HEK293 (cell line): ENCODE data around the gene ANKRD23.

ENCODE experiments used
- CTCF ChIA-PET: fragments of 350-600 bp; formaldehyde crosslinking; extraction: SDS; loops from one replicate; lab custom pipeline; 2021; ENCODE audit warnings: antibody characterized with exemption; lab: Yijun Ruan, JAX
- POLR2A ChIA-PET: fragments of 300-600 bp; formaldehyde crosslinking; extraction: SDS; loops from one replicate; lab custom pipeline; 2020; ENCODE audit warnings: antibody characterized with exemption, inconsistent platforms; lab: Yijun Ruan, JAX
- H3K27ac ChIP-seq: fragments of 200-500 bp; sonication (Bioruptor generic); 2 replicates; pipeline ENCODE4 v1.5.1; 2014; ENCODE audit warnings: low read depth, low read length, control low read depth, inconsistent platforms; ENCODE audit errors: extremely low read depth
- H3K36me3 ChIP-seq, 2 experiments: fragments of 200-500 bp in 1 of 2; sonication (Bioruptor generic) in 1 of 2; 1 replicate in 1 of 2; 2 replicates in 1 of 2; pipeline ENCODE4 v1.5.1; 2014 to 2017; ENCODE audit warnings: inconsistent platforms in 2 of 2, low read length in 2 of 2; ENCODE audit not compliant: control insufficient read depth in 2 of 2, insufficient read depth in 1 of 2
- H3K4me1 ChIP-seq: fragments of 200-500 bp; sonication (Bioruptor generic); 2 replicates; pipeline ENCODE4 v1.5.1; 2014; ENCODE audit warnings: mild to moderate bottlenecking, low read length, inconsistent platforms; ENCODE audit not compliant: control insufficient read depth, insufficient read depth
- H3K4me3 ChIP-seq: 2 replicates; pipeline ENCODE4 v1.5.1; 2011; ENCODE audit warnings: low read depth, mild to moderate bottlenecking, control low read depth, low read length, moderate library complexity
- H3K9me3 ChIP-seq: fragments of 200-500 bp; sonication (Bioruptor generic); 2 replicates; pipeline ENCODE4 v1.5.1; 2014; ENCODE audit warnings: low read depth, low read length, inconsistent platforms; ENCODE audit not compliant: control insufficient read depth, insufficient read depth
- EGR2 ChIP-seq: fragments of 450-650 bp; formaldehyde crosslinking; IDR thresholded peaks from 2 replicates; pipeline ENCODE4 v1.5.1; 2016; ENCODE audit warnings: low read depth, missing biosample characterization, missing genetic modification characterization
- KLF1 ChIP-seq: fragments of 450-650 bp; formaldehyde crosslinking; IDR thresholded peaks from 2 replicates; pipeline ENCODE4 v1.5.1; 2016; ENCODE audit warnings: missing biosample characterization, missing genetic modification characterization
- OSR2 ChIP-seq: fragments of 450-650 bp; formaldehyde crosslinking; IDR thresholded peaks from 2 replicates; pipeline ENCODE4 v1.5.1; 2016; ENCODE audit warnings: missing biosample characterization, missing genetic modification characterization
- PBX3 ChIP-seq: sonication (generic); formaldehyde crosslinking; IDR thresholded peaks from 2 replicates; pipeline ENCODE4 v1.8.1; 2022; ENCODE audit warnings: mild to moderate bottlenecking, moderate library complexity, missing genetic modification reagents
- SCRT2 ChIP-seq: fragments of 450-650 bp; formaldehyde crosslinking; IDR thresholded peaks from 2 replicates; pipeline ENCODE4 v1.5.1; 2016; ENCODE audit warnings: missing biosample characterization, missing genetic modification characterization
- SP2 ChIP-seq: fragments of 450-650 bp; formaldehyde crosslinking; IDR thresholded peaks from 2 replicates; pipeline ENCODE4 v1.5.1; 2016; ENCODE audit warnings: missing biosample characterization, missing genetic modification characterization
- ZBTB17 ChIP-seq: fragments of 450-650 bp; formaldehyde crosslinking; IDR thresholded peaks from 2 replicates; pipeline ENCODE4 v1.5.1; 2016; ENCODE audit warnings: missing biosample characterization, missing genetic modification characterization
- ZBTB21 ChIP-seq: fragments of 450-650 bp; formaldehyde crosslinking; IDR thresholded peaks from 2 replicates; pipeline ENCODE4 v1.5.1; 2017; ENCODE audit warnings: missing biosample characterization, missing genetic modification characterization
- ZBTB48 ChIP-seq: fragments of 450-650 bp; formaldehyde crosslinking; IDR thresholded peaks from 2 replicates; pipeline ENCODE4 v1.5.1; 2016; ENCODE audit warnings: missing biosample characterization, missing genetic modification characterization
- ZFHX2 ChIP-seq: fragments of 450-650 bp; formaldehyde crosslinking; conservative IDR thresholded peaks from 2 replicates; pipeline ENCODE4 v1.5.1; 2016; ENCODE audit warnings: missing biosample characterization, missing genetic modification characterization
- ZFP41 ChIP-seq: fragments of 450-650 bp; formaldehyde crosslinking; IDR thresholded peaks from 2 replicates; pipeline ENCODE4 v1.5.1; 2016; ENCODE audit warnings: missing biosample characterization, missing genetic modification characterization, borderline replicate concordance
- ZFP69B ChIP-seq: fragments of 450-650 bp; formaldehyde crosslinking; IDR thresholded peaks from 2 replicates; pipeline ENCODE4 v1.5.1; 2016; ENCODE audit warnings: missing biosample characterization, missing genetic modification characterization
- ZNF121 ChIP-seq: fragments of 450-650 bp; formaldehyde crosslinking; IDR thresholded peaks from 2 replicates; pipeline ENCODE4 v1.5.1; 2016; ENCODE audit warnings: missing biosample characterization, missing genetic modification characterization
- ZNF146 ChIP-seq: fragments of 450-650 bp; formaldehyde crosslinking; IDR thresholded peaks from 2 replicates; pipeline ENCODE4 v1.5.1; 2016; ENCODE audit warnings: missing biosample characterization, missing genetic modification characterization
- ZNF16 ChIP-seq: fragments of 450-650 bp; formaldehyde crosslinking; IDR thresholded peaks from 2 replicates; pipeline ENCODE4 v1.5.1; 2016; ENCODE audit warnings: low read depth, missing biosample characterization, missing genetic modification characterization
- ZNF18 ChIP-seq: fragments of 450-650 bp; formaldehyde crosslinking; IDR thresholded peaks from 2 replicates; pipeline ENCODE4 v1.5.1; 2016; ENCODE audit warnings: missing biosample characterization, missing genetic modification characterization
- ZNF211 ChIP-seq: fragments of 450-650 bp; formaldehyde crosslinking; IDR thresholded peaks from 2 replicates; pipeline ENCODE4 v1.5.1; 2016; ENCODE audit warnings: low read depth, missing biosample characterization, missing genetic modification characterization
- ZNF223 ChIP-seq: fragments of 450-650 bp; formaldehyde crosslinking; IDR thresholded peaks from 2 replicates; pipeline ENCODE4 v1.5.1; 2016; ENCODE audit warnings: missing biosample characterization, missing genetic modification characterization
- ZNF266 ChIP-seq: fragments of 450-650 bp; formaldehyde crosslinking; IDR thresholded peaks from 2 replicates; pipeline ENCODE4 v1.5.1; 2016; ENCODE audit warnings: missing biosample characterization, missing genetic modification characterization, low read depth
- ZNF274 ChIP-seq, 2 experiments: fragments of 200-500 bp in 1 of 2; fragments of 450-650 bp in 1 of 2; sonication (Bioruptor generic) in 1 of 2; formaldehyde crosslinking in 1 of 2; IDR thresholded peaks; 2 replicates each; pipeline versions ENCODE4 v1.5.1 to v1.6.1; 2014 to 2016; ENCODE audit warnings: borderline replicate concordance in 1 of 2, inconsistent platforms in 1 of 2, low read length in 1 of 2, missing biosample characterization in 1 of 2, missing genetic modification characterization in 1 of 2
- ZNF292 ChIP-seq: fragments of 450-650 bp; formaldehyde crosslinking; IDR thresholded peaks from 2 replicates; pipeline ENCODE4 v1.5.1; 2016; ENCODE audit warnings: low read depth, missing biosample characterization, missing genetic modification characterization, borderline replicate concordance
- ZNF354C ChIP-seq: fragments of 450-650 bp; formaldehyde crosslinking; IDR thresholded peaks from 2 replicates; pipeline ENCODE4 v1.5.1; 2016; ENCODE audit warnings: missing biosample characterization, missing genetic modification characterization, low read depth, borderline replicate concordance
- ZNF394 ChIP-seq: fragments of 450-650 bp; formaldehyde crosslinking; IDR thresholded peaks from 2 replicates; pipeline ENCODE4 v1.5.1; 2016; ENCODE audit warnings: missing biosample characterization, missing genetic modification characterization, mild to moderate bottlenecking, moderate library complexity, borderline replicate concordance
- ZNF404 ChIP-seq: fragments of 450-650 bp; formaldehyde crosslinking; IDR thresholded peaks from 2 replicates; pipeline ENCODE4 v1.5.1; 2017; ENCODE audit warnings: missing biosample characterization, missing genetic modification characterization
- ZNF423 ChIP-seq: fragments of 450-650 bp; formaldehyde crosslinking; IDR thresholded peaks from 2 replicates; pipeline ENCODE4 v1.5.1; 2016; ENCODE audit warnings: missing biosample characterization, missing genetic modification characterization
- ZNF488 ChIP-seq: fragments of 450-650 bp; formaldehyde crosslinking; IDR thresholded peaks from 2 replicates; pipeline ENCODE4 v1.5.1; 2016; ENCODE audit warnings: missing biosample characterization, missing genetic modification characterization
- ZNF580 ChIP-seq: fragments of 450-650 bp; formaldehyde crosslinking; IDR thresholded peaks from 2 replicates; pipeline ENCODE4 v1.5.1; 2016; ENCODE audit warnings: missing biosample characterization, missing genetic modification characterization
- ZNF623 ChIP-seq: fragments of 450-650 bp; formaldehyde crosslinking; IDR thresholded peaks from 2 replicates; pipeline ENCODE4 v1.5.1; 2016; ENCODE audit warnings: missing biosample characterization, missing genetic modification characterization
- ZNF624 ChIP-seq: fragments of 450-650 bp; formaldehyde crosslinking; IDR thresholded peaks from 2 replicates; pipeline ENCODE4 v1.5.1; 2017; ENCODE audit warnings: missing biosample characterization, missing genetic modification characterization
- ZNF626 ChIP-seq: fragments of 450-650 bp; sonication (Bioruptor Pico); formaldehyde crosslinking; IDR thresholded peaks from 2 replicates; pipeline ENCODE4 v1.5.1; 2018; ENCODE audit warnings: missing biosample characterization, missing genetic modification characterization, inconsistent platforms
- ZNF629 ChIP-seq: fragments of 450-650 bp; formaldehyde crosslinking; IDR thresholded peaks from 2 replicates; pipeline ENCODE4 v1.5.1; 2017; ENCODE audit warnings: missing biosample characterization, missing genetic modification characterization
- ZNF664 ChIP-seq: fragments of 450-650 bp; formaldehyde crosslinking; IDR thresholded peaks from 2 replicates; pipeline ENCODE4 v1.5.1; 2016; ENCODE audit warnings: missing biosample characterization, missing genetic modification characterization
- ZNF843 ChIP-seq: fragments of 450-650 bp; formaldehyde crosslinking; IDR thresholded peaks from 2 replicates; pipeline ENCODE4 v1.5.1; 2016; ENCODE audit warnings: missing biosample characterization, missing genetic modification characterization
- ZSCAN30 ChIP-seq: fragments of 450-650 bp; IDR thresholded peaks from 2 replicates; pipeline ENCODE4 v1.5.1; 2018; ENCODE audit warnings: missing biosample characterization, mild to moderate bottlenecking, missing genetic modification characterization, moderate library complexity

ANKRD23 gene

GRCh38 chr2:96872591-96873349 lies 28.9 kb upstream of the ANKRD23 start (continued):
- no peak for TF ChIP-seq PBX3
- no peak for TF ChIP-seq ZBTB21 (tag by site-specific recombination)
- no peak for TF ChIP-seq ZNF394
- peak; percentile 58 for TF ChIP-seq ZNF121 (tag by site-specific recombination)
- no peak for TF ChIP-seq ZNF843 (tag by site-specific recombination)
- TF ChIP-seq SP2 (tag by site-specific recombination): 0 out of 2 replicates have a peak, but pooled peaks have one; percentile 8
- no peak for TF ChIP-seq ZNF274 (IDR thresholded peaks at IDR 0.05; ENCODE audit: low read length)
- TF ChIP-seq ZNF274 (tag by site-specific recombination; IDR thresholded peaks at IDR 0.05; ENCODE audit: borderline replicate concordance): no peak
- no peak for TF ChIP-seq ZNF423 (tag by site-specific recombination)

GRCh38 chr2:96870626-96871255 lies 26.9 kb upstream of the ANKRD23 start:
- CTCF ChIA-PET: interaction anchor here (0.6 to 2.9 kb wide), 4 partner anchors 13 to 80 kb away, joined by 3 to 9 read pairs (median 6); partner anchors contain the start of gene ANKRD39
- Histone ChIP-seq H3K36me3 (peaks cover 0 to 20% of the 10 kb centered on the region in 2 experiments; a peak in 1 of 3 replicates), H3K27ac (no peak overlapping the region), H3K4me3 (no peak overlapping the region), H3K4me1 (peaks cover 3% of the 10 kb centered on the region; the same call in 1 of the 2 replicates), H3K9me3 (no peaks in the 10 kb centered on the region)
- POLR2A ChIA-PET: interaction anchor here (1.2 to 1.9 kb wide), 2 partner anchors 13 to 54 kb away, joined by 4 to 8 read pairs; partner anchors contain the start of gene ANKRD39
- TF ChIP-seq ZNF626 (tag by site-specific recombination): no peak
- no peak for TF ChIP-seq ZNF18 (tag by site-specific recombination)
- no peak for TF ChIP-seq ZNF580
- TF ChIP-seq ZNF404: no peak
- TF ChIP-seq ZNF292 (tag by site-specific recombination): no peak
- TF ChIP-seq ZNF211 (tag by site-specific recombination): no peak
- no peak for TF ChIP-seq ZNF223 (tag by site-specific recombination)
- no peak for TF ChIP-seq ZNF146 (tag by site-specific recombination)
- TF ChIP-seq ZNF354C: no peak
- TF ChIP-seq ZBTB17 (tag by site-specific recombination): peak; percentile 20; the same call in 1 of the 2 replicates
- TF ChIP-seq ZNF623 (tag by site-specific recombination): no peak
- peak; percentile 70 for TF ChIP-seq ZFHX2
- peak; percentile 25; the same call in 1 of the 2 replicates for TF ChIP-seq EGR2 (tag by site-specific recombination)
- no peak for TF ChIP-seq ZNF664 (tag by site-specific recombination)
- TF ChIP-seq ZSCAN30: no peak
- no peak for TF ChIP-seq ZBTB48 (tag by site-specific recombination)
- no peak for TF ChIP-seq ZFP69B (tag by site-specific recombination)
- peak; percentile 95 for TF ChIP-seq SCRT2 (tag by site-specific recombination)
- TF ChIP-seq ZNF488 (tag by site-specific recombination): no peak
- no peak for TF ChIP-seq ZNF16 (tag by site-specific recombination)
- TF ChIP-seq ZNF629 (tag by site-specific recombination): no peak
- TF ChIP-seq KLF1: peak; percentile 72
- TF ChIP-seq ZNF266: no peak
- TF ChIP-seq OSR2 (tag by site-specific recombination): peak; percentile 30; the same call in 1 of the 2 replicates
- TF ChIP-seq ZFP41: no peak
- TF ChIP-seq ZNF624 (tag by site-specific recombination): no peak
